H1 (cell line): ENCODE measurements around the gene RASAL2. TPM values are rescaled to one million over a fixed set of nuclear protein-coding genes. Genes with fewer than 3 reads are reported as not detected.

ENCODE experiments used
- JUND ChIP-seq: IDR thresholded peaks from 2 replicates; pipeline ENCODE4 v1.6.1; 2011; ENCODE audit warnings: mild to moderate bottlenecking, improper control_type of control experiment, low read length
- NANOG ChIP-seq: IDR thresholded peaks from 2 replicates; pipeline ENCODE4 v1.6.1; 2011; ENCODE audit warnings: low read length, low read depth, mild to moderate bottlenecking, inconsistent platforms; ENCODE audit not compliant: insufficient read depth, poor library complexity, severe bottlenecking
- RAD21 ChIP-seq, 2 experiments: IDR thresholded peaks in 1 of 2; conservative IDR thresholded peaks in 1 of 2; 2 replicates each; pipeline ENCODE4 v1.6.1; 2011; ENCODE audit warnings: low read depth in 2 of 2, low read length in 2 of 2, improper control_type of control experiment in 1 of 2, inconsistent platforms in 1 of 2, mild to moderate bottlenecking in 1 of 2, moderate library complexity in 1 of 2
- SIN3A ChIP-seq, 2 experiments: IDR thresholded peaks in 1 of 2; conservative IDR thresholded peaks in 1 of 2; 2 replicates each; pipeline ENCODE4 v1.6.1; 2011 to 2012; ENCODE audit warnings: low read length in 2 of 2, improper control_type of control experiment in 1 of 2, low read depth in 1 of 2, mild to moderate bottlenecking in 1 of 2
- SP4 ChIP-seq: IDR thresholded peaks from 2 replicates; pipeline ENCODE4 v1.6.1; 2012; ENCODE audit warnings: low read length, inconsistent platforms
- TEAD4 ChIP-seq: IDR thresholded peaks from 2 replicates; pipeline ENCODE4 v1.6.1; 2012; ENCODE audit warnings: low read depth, low read length, inconsistent platforms, mixed read lengths
- YY1 ChIP-seq: IDR thresholded peaks from 2 replicates; pipeline ENCODE4 v1.6.1; 2011; ENCODE audit warnings: low read depth, mild to moderate bottlenecking, low read length
- polyA plus RNA-seq, 7 experiments: library from polyadenylated mRNA; depleted of rRNA in 3 of 7; stranded (reverse) in 5 of 7; unstranded in 2 of 7; fragments of >200 nt in 5 of 7; fragments of 200-250 nt in 2 of 7; gene quantifications; 1 replicate in 5 of 7; 2 replicates in 1 of 7; 4 replicates in 1 of 7; pipeline versions ENCODE4 v1.2.1 to v1.2.3, GENCODE V29; 2011 to 2013; ENCODE audit warnings: missing spikeins in 2 of 7, mixed read lengths in 2 of 7
- total RNA-seq: library from RNA; stranded (reverse); fragmentation: NEBNext Ultra II Directional; extraction: Animal tissue kit (Norgen Biotek cat#: 25700); gene quantifications from 2 replicates; pipeline ENCODE4 v1.2.1, GENCODE V29; 2021

Gene RASAL2
- total and polyA plus RNA-seq, 2 of the 8 experiments (the other 6 are each of a cell fraction or from before 2014, with no cell fraction given): 15.9 to 32.5 TPM

DNA sequence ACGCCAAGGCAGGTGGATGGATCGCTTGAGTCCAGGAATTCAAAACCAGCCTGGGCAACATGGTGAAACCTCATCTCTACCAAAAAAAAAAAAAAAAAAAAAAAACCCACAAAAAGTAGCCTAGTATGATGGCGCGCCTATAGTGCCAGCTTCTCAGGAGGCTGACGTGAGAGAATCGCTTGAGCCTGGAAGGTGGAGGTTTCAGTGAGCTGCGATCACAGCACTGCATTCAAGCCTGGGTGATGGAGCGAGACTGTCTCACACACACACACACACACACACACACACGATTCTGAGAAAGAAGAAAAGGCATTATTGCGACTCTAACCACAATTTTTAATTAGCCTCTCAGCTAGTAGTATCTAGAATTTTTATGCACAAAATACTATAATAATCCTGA lies 86.5 kb downstream of the RASAL2 start (continued):
- no peak for TF ChIP-seq RAD21 (IDR thresholded peaks at IDR 0.05 in 1 of 2, conservative IDR thresholded peaks at IDR 0.05 in 1 of 2; ENCODE audit: low read depth in 2 of 2, low read length in 2 of 2)
- TF ChIP-seq TEAD4: no peak
- no peak for TF ChIP-seq YY1
- TF ChIP-seq NANOG: no peak
- no peak for TF ChIP-seq SIN3A (conservative IDR thresholded peaks at IDR 0.05 in 1 of 2, IDR thresholded peaks at IDR 0.05 in 1 of 2; ENCODE audit: low read depth in 1 of 2, low read length in 2 of 2)
- TF ChIP-seq SP4: no peak
- no peak for TF ChIP-seq JUND
